Hepatocyte (in vitro differentiated cells): ENCODE results near the gene MYRIP.

Experiments used
- EZH2 ChIP-seq: fragments of 200-600 bp; sonication (generic); IDR thresholded peaks from 2 replicates; pipeline ENCODE4 v1.6.1; 2016; ENCODE audit warnings: antibody characterized with exemption, mild to moderate bottlenecking, borderline replicate concordance
- EZH2phosphoT487 ChIP-seq: fragments of 200-600 bp; sonication (generic); IDR thresholded peaks from one replicate; pipeline ENCODE4 v1.6.1; 2018; ENCODE audit warnings: antibody characterized with exemption, mild to moderate bottlenecking, low read depth, moderate library complexity; ENCODE audit not compliant: unreplicated experiment, severe bottlenecking
- TF ChIP-seq, protein P1 (sequence below): fragments of 200-600 bp; sonication (generic); IDR thresholded peaks from 2 replicates; pipeline ENCODE4 v1.5.1; 2016; ENCODE audit warnings: antibody characterized with exemption, mild to moderate bottlenecking; ENCODE audit not compliant: poor library complexity

- TF ChIP-seq, protein P1, sequence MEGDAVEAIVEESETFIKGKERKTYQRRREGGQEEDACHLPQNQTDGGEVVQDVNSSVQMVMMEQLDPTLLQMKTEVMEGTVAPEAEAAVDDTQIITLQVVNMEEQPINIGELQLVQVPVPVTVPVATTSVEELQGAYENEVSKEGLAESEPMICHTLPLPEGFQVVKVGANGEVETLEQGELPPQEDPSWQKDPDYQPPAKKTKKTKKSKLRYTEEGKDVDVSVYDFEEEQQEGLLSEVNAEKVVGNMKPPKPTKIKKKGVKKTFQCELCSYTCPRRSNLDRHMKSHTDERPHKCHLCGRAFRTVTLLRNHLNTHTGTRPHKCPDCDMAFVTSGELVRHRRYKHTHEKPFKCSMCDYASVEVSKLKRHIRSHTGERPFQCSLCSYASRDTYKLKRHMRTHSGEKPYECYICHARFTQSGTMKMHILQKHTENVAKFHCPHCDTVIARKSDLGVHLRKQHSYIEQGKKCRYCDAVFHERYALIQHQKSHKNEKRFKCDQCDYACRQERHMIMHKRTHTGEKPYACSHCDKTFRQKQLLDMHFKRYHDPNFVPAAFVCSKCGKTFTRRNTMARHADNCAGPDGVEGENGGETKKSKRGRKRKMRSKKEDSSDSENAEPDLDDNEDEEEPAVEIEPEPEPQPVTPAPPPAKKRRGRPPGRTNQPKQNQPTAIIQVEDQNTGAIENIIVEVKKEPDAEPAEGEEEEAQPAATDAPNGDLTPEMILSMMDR: no peak
- no peak for TF ChIP-seq EZH2
- TF ChIP-seq EZH2phosphoT487: no peak
Measured at GRCh38 chr3:40148827-40149226, 339.4 kb downstream of the MYRIP start.
